Naive thymus-derived CD4-positive, alpha-beta T cell (primary cell): Measurements from ENCODE around the gene B3GNT3. TPM values are rescaled to one million over a fixed set of nuclear protein-coding genes. Genes with fewer than 3 reads are reported as not detected.

Experiments
- ATAC-seq: fragments of 150-1000 bp; cut with Tn5 transposase; 2 replicates; pipeline ENCODE4 v1.10.0; 2021; ENCODE audit warnings: mild to moderate bottlenecking, moderate library complexity
- CTCF ChIA-PET: fragments of 350-600 bp; sonication (Branson Sonifier 250); formaldehyde crosslinking; loops from one replicate; lab custom pipeline; 2021; ENCODE audit warnings: antibody characterized with exemption; lab: Charles Lee
- POLR2A ChIA-PET: fragments of 350-600 bp; sonication (Branson Sonifier 250); formaldehyde crosslinking; loops from one replicate; lab custom pipeline; 2021; ENCODE audit warnings: antibody characterized with exemption, inconsistent platforms; lab: Charles Lee
- DNase-seq, 9 donors: peaks; one replicate each; pipeline versions ENCODE4 v3.0.0 to v3.0.0-alpha.2; 2020 to 2022; ENCODE audit warnings: mixed read lengths in 1 of 9
- H3K27ac ChIP-seq: one replicate; pipeline ENCODE4 v1.7.0; 2013; ENCODE audit warnings: mild to moderate bottlenecking, low read depth, low read length, moderate library complexity
- H3K27me3 ChIP-seq, 2 donors: one replicate each; pipeline ENCODE4 v1.7.0; 2013; ENCODE audit warnings: low read length in 2 of 2, mild to moderate bottlenecking in 2 of 2, moderate library complexity in 2 of 2; ENCODE audit not compliant: control insufficient read depth in 2 of 2, insufficient read depth in 2 of 2
- H3K36me3 ChIP-seq, 3 experiments: 1 replicate in 2 of 3; 2 replicates in 1 of 3; pipeline ENCODE4 v1.7.0; 2013; ENCODE audit warnings: low read length in 3 of 3, mild to moderate bottlenecking in 3 of 3, moderate library complexity in 1 of 3; ENCODE audit not compliant: insufficient read depth in 3 of 3, control insufficient read depth in 2 of 3
- H3K4me1 ChIP-seq, 2 donors: one replicate each; pipeline ENCODE4 v1.7.0; 2013; ENCODE audit warnings: low read length in 2 of 2, mild to moderate bottlenecking in 2 of 2, moderate library complexity in 1 of 2; ENCODE audit not compliant: control insufficient read depth in 2 of 2, insufficient read depth in 2 of 2
- H3K4me3 ChIP-seq: 2 replicates; pipeline ENCODE4 v1.7.0; 2013; ENCODE audit warnings: mild to moderate bottlenecking, low read length
- H3K9me3 ChIP-seq, 3 experiments: 1 replicate in 2 of 3; 2 replicates in 1 of 3; pipeline ENCODE4 v1.7.0; 2013; ENCODE audit warnings: low read length in 3 of 3; ENCODE audit not compliant: control insufficient read depth in 2 of 3
- H3K27ac Mint-ChIP-seq, 9 donors: one replicate each; pipeline ENCODE4 v1.8.0; 2020 to 2022; ENCODE audit warnings: mixed read lengths in 9 of 9, mild to moderate bottlenecking in 8 of 9, moderate library complexity in 5 of 9, inconsistent platforms in 2 of 9
- H3K27me3 Mint-ChIP-seq, 5 donors: one replicate each; pipeline ENCODE4 v1.8.0; 2021 to 2022; ENCODE audit warnings: mixed read lengths in 5 of 5, mild to moderate bottlenecking in 1 of 5
- H3K36me3 Mint-ChIP-seq, 5 donors: one replicate each; pipeline ENCODE4 v1.8.0; 2020 to 2022; ENCODE audit warnings: mixed read lengths in 5 of 5, mild to moderate bottlenecking in 3 of 5, inconsistent platforms in 1 of 5
- H3K4me1 Mint-ChIP-seq, 7 donors: one replicate each; pipeline ENCODE4 v1.8.0; 2020 to 2022; ENCODE audit warnings: mixed read lengths in 7 of 7, mild to moderate bottlenecking in 3 of 7, inconsistent platforms in 1 of 7
- H3K4me3 Mint-ChIP-seq, 10 donors: one replicate each; pipeline ENCODE4 v1.8.0; 2020 to 2022; ENCODE audit warnings: mild to moderate bottlenecking in 10 of 10, mixed read lengths in 10 of 10, moderate library complexity in 6 of 10, inconsistent platforms in 2 of 10
- H3K9me3 Mint-ChIP-seq, 11 donors: one replicate each; pipeline ENCODE4 v1.8.0; 2020 to 2022; ENCODE audit warnings: mixed read lengths in 11 of 11, mild to moderate bottlenecking in 4 of 11, inconsistent platforms in 1 of 11, moderate library complexity in 1 of 11
- intact Hi-C, 2 donors: fragments of 100-400 bp; cut with micrococcal nuclease; formaldehyde crosslinking; loops; one replicate each; pipeline ENCODE4 v1.15.1; 2023
- polyA plus RNA-seq, 2 donors: library from polyadenylated mRNA; unstranded; fragments of 300-500 nt; fragmentation: Illumina TruSeq; gene quantifications; one replicate each; pipeline ENCODE4 v1.2.3, GENCODE V29; 2021
- total RNA-seq, 6 experiments: library from RNA in 5 of 6; stranded (reverse) in 5 of 6; gene quantifications; 1 replicate in 5 of 6; 2 replicates in 1 of 6; pipeline ENCODE4 v1.2.3 and lab custom pipeline; 2021 to 2026

The B3GNT3 gene
- total RNA-seq = under 1 TPM in 2 of 5 experiments, not detected in 3; 0.53 to 0.96 TPM
- polyA plus RNA-seq = 1 to 10 TPM in 1 of 2 donors, under 1 TPM in 1; 0.43 to 1.0 TPM
- total RNA-seq (lab: John Stamatoyannopoulos, UW) = 0.54 reads per million

- Histone ChIP-seq H3K4me3 (peak within 1 kb of the TSS; percentile 46), H3K36me3 (no peaks in the 10 kb centered on the region), H3K9me3 (no peaks in the 10 kb centered on the region), H3K27me3 (no peaks in the 10 kb centered on the region), H3K27ac (peak within 1 kb of the TSS; percentile 51), H3K4me1 (peaks cover 21 to 61% of the 10 kb centered on the region in 2 donors)
- Mint-ChIP-seq H3K27me3 (peaks cover 0 to 22% (median 0%) of the 10 kb centered on the region in 5 donors), H3K4me1 (peaks cover 20 to 74% (median 53%) of the 10 kb centered on the region in 7 donors), H3K36me3 (no peaks in the 10 kb centered on the region), H3K4me3 (peak within 1 kb of the TSS; percentile 37 to 85 (median 68)), H3K27ac (peak within 1 kb of the TSS in 8 of 9 donors; percentile 33 to 85 (median 74)), H3K9me3 (no peaks in the 10 kb centered on the region)
- ATAC-seq (peak; percentile 10), DNase-seq (peak in 5 of 9 donors; percentile 18 to 36 (median 25))
- intact Hi-C loops = loop anchor here in 1 of 2 donors (10.0 kb wide), 1 partner anchor 140 kb away; the partner anchor contains the start of gene CCDC124
- ChIA-PET CTCF (interaction anchor here (0.6 to 1.4 kb wide), 3 partner anchors 61 to 353 kb away, joined by 3 to 5 read pairs (median 3); no protein-coding TSS in a partner anchor), POLR2A (interaction anchor here (0.5 to 2.4 kb wide), 5 partner anchors 8 to 322 kb away, joined by 3 to 11 read pairs (median 4); no protein-coding TSS in a partner anchor)
These were observed at the start of gene B3GNT3 for GRCh38 chr19:17794731-17795494. B3GNT3 (plus strand) TSS chr19:17795138; CDS start chr19:17807808, 12,670 bp downstream.

- Histone ChIP-seq H3K9me3 (no peaks in the 10 kb centered on the region), H3K27ac (peak overlapping the region; percentile 73), H3K36me3 (no peaks in the 10 kb centered on the region), H3K4me3 (peak overlapping the region; percentile 59), H3K27me3 (no peaks in the 10 kb centered on the region), H3K4me1 (peaks cover 31 to 37% of the 10 kb centered on the region in 2 donors)
- Mint-ChIP-seq H3K4me1 (peaks cover 35 to 49% (median 39%) of the 10 kb centered on the region in 7 donors), H3K27ac (peak overlapping the region; percentile 14 to 88 (median 72)), H3K4me3 (peak overlapping the region; percentile 87 to 100 (median 94)), H3K9me3 (no peaks in the 10 kb centered on the region), H3K27me3 (no peaks in the 10 kb centered on the region), H3K36me3 (peaks cover 0 to 16% (median 0%) of the 10 kb centered on the region in 5 donors)
- ATAC-seq (peak; percentile 96), DNase-seq (peak; percentile 90 to 99 (median 95))
- intact Hi-C loops = loop anchor here (1.0 to 10.0 kb wide), 9 partner anchors 28 to 673 kb away; partner anchors contain the start of genes MAP1S (in 2 of the 2), CCDC124 (in 1 of the 2), COLGALT1 (in 1 of the 2) and HAUS8 (in 1 of the 2)
- ChIA-PET POLR2A (interaction anchor here (0.9 to 2.6 kb wide), 4 partner anchors 28 to 112 kb away, joined by 3 to 13 read pairs (median 6); partner anchors contain the start of genes MAP1S and RPL18A), CTCF (interaction anchor here (1.4 kb wide), 1 partner anchor 35 kb away, joined by 3 read pairs; no protein-coding TSS in a partner anchor)
These were observed 47.5 kb upstream of the B3GNT3 start for GRCh38 chr19:17747205-17748098.

DNA sequence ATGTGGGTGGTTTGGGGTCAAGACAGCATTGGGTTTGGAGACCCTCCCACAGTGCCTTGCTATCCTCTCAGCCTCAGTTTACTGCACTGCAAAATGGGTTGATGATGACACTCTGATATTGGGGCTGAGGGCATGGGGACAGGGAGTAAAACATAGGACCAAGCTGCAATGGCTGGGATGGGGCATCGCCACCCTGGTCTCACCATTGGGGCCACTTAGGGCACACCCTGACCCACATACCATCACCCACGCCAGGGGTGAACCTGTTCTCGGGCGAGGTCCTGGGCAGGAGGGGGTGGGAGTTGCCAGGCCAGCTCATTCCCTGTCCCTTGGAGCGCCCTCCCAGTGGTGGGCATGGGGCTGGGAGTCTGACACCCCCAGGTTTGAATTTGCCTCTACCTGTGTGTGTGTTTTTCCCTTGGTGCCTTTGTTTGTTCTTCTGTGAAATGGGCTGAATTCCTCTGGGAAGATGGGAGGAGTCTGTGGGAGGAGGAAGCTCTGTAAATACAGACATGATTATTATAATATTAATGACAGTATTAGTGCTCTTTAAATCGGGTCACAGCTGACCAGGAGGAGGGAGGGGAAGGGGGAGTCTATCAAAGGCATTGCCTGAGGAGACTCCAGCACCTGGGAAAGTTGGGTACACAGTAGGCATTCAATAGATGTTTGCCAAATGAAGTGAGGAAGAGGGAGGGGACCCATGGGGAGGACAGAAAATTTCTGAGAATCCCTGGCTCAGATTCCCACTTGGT, 45.9 kb upstream of the B3GNT3 start:
- no peaks in the 10 kb centered on the region for H3K27me3 Mint-ChIP-seq
- H3K4me3 Mint-ChIP-seq = peak overlapping the region; percentile 87 to 100 (median 94)
- Histone ChIP-seq H3K4me3 (no peak overlapping the region), H3K36me3 (peaks cover 0 to 3% (median under 1%) of the 10 kb centered on the region in 3 experiments), H3K4me1 (peaks cover 34 to 38% of the 10 kb centered on the region in 2 donors), H3K27ac (peak overlapping the region; percentile 88), H3K9me3 (no peaks in the 10 kb centered on the region), H3K27me3 (no peaks in the 10 kb centered on the region)
- H3K36me3 Mint-ChIP-seq = peaks cover 0 to 16% (median 0%) of the 10 kb centered on the region in 5 donors
- H3K4me1 Mint-ChIP-seq = peaks cover 35 to 50% (median 42%) of the 10 kb centered on the region in 7 donors
- intact Hi-C loops = loop anchor here in 1 of 2 donors (10.0 kb wide), 1 partner anchor 674 kb away; the partner anchor contains the start of genes HAUS8 and MYO9B
- ATAC-seq (no peak), DNase-seq (no peak)
- ChIA-PET POLR2A (interaction anchor here (0.8 to 2.6 kb wide), 6 partner anchors 30 to 419 kb away, joined by 3 to 13 read pairs (median 4); partner anchors contain the start of genes JAK3, MAP1S and RPL18A), CTCF (interaction anchor here (1.3 kb wide), 1 partner anchor 26 kb away, joined by 4 read pairs; no protein-coding TSS in a partner anchor)
- no peaks in the 10 kb centered on the region for H3K9me3 Mint-ChIP-seq
- peak overlapping the region; percentile 72 to 96 (median 93) for H3K27ac Mint-ChIP-seq

GRCh38 chr19:17749912-17750317, 45.0 kb upstream of the B3GNT3 start:
- Mint-ChIP-seq H3K9me3 (no peaks in the 10 kb centered on the region), H3K4me1 (peaks cover 42 to 58% (median 49%) of the 10 kb centered on the region in 7 donors), H3K27ac (peak overlapping the region; percentile 72 to 96 (median 93)), H3K36me3 (peaks cover 0 to 19% (median 4%) of the 10 kb centered on the region in 5 donors), H3K27me3 (no peaks in the 10 kb centered on the region), H3K4me3 (peak overlapping the region; percentile 87 to 100 (median 94))
- intact Hi-C loops = loop anchor here (5.0 to 10.0 kb wide), 2 partner anchors 193 to 675 kb away; partner anchors contain the start of genes COLGALT1 (in 1 of the 2), HAUS8 (in 1 of the 2) and MYO9B (in 1 of the 2)
- no peaks in the 10 kb centered on the region for H3K9me3 ChIP-seq
- no peaks in the 10 kb centered on the region for H3K27me3 ChIP-seq
- H3K36me3 ChIP-seq = peaks cover 0 to 11% (median 9%) of the 10 kb centered on the region in 3 experiments
- ChIA-PET CTCF (no interaction called here), POLR2A (interaction anchor here (1.0 to 1.4 kb wide), 3 partner anchors 42 to 100 kb away, joined by 3 to 4 read pairs (median 3); partner anchors contain the start of gene JAK3)
- peak overlapping the region; percentile 88 for H3K27ac ChIP-seq
- H3K4me3 ChIP-seq = peak overlapping the region; percentile 2
- ATAC-seq (no peak), DNase-seq (peak in 1 of 9 donors; percentile 44)
- H3K4me1 ChIP-seq = peaks cover 38 to 42% of the 10 kb centered on the region in 2 donors
